HepG2 (cell line): Measurements from ENCODE around the gene RNF168. TPM values are rescaled to one million over a fixed set of nuclear protein-coding genes. Genes with fewer than 3 reads are reported as not detected.
A peak's percentile ranks its signal among the peaks of the same experiment; 100 is the strongest.

Source experiments
- BRD4 ChIP-seq: sonication (generic); formaldehyde crosslinking; IDR thresholded peaks from 2 replicates; pipeline ENCODE4 v1.4.0; 2020; ENCODE audit warnings: missing genetic modification reagents
- CHCHD3 ChIP-seq: sonication (generic); formaldehyde crosslinking; IDR thresholded peaks from 2 replicates; pipeline ENCODE4 v1.8.0; 2022; ENCODE audit warnings: mild to moderate bottlenecking, missing genetic modification reagents, moderate library complexity
- DMAP1 ChIP-seq: IDR thresholded peaks from 2 replicates; pipeline ENCODE4 v1.6.1; 2016
- DR1 ChIP-seq: sonication (generic); formaldehyde crosslinking; IDR thresholded peaks from 2 replicates; pipeline ENCODE4 v1.8.0; 2021; ENCODE audit warnings: mild to moderate bottlenecking, missing genetic modification reagents, inconsistent platforms
- FOXA1 ChIP-seq, 2 experiments: fragments of 450-650 bp in 1 of 2; sonication (generic) in 1 of 2; formaldehyde crosslinking in 1 of 2; IDR thresholded peaks; 2 replicates each; pipeline versions ENCODE4 v1.4.0 to v1.6.1; 2016 to 2020; ENCODE audit warnings: missing genetic modification reagents in 1 of 2
- FOXC1 ChIP-seq: sonication (generic); formaldehyde crosslinking; IDR thresholded peaks from 2 replicates; pipeline ENCODE4 v1.8.0; 2022; ENCODE audit warnings: mild to moderate bottlenecking, missing genetic modification reagents, borderline replicate concordance
- HOXA7 ChIP-seq: sonication (generic); formaldehyde crosslinking; IDR thresholded peaks from 2 replicates; pipeline ENCODE4 v1.8.1; 2022; ENCODE audit warnings: mild to moderate bottlenecking, missing genetic modification reagents, moderate library complexity
- KLF15 ChIP-seq: sonication (generic); formaldehyde crosslinking; IDR thresholded peaks from 2 replicates; pipeline ENCODE4 v1.8.1; 2023; ENCODE audit warnings: borderline replicate concordance, mild to moderate bottlenecking, inconsistent platforms, missing genetic modification reagents, mixed read lengths
- KLF16 ChIP-seq, 2 experiments: sonication (generic) in 1 of 2; formaldehyde crosslinking in 1 of 2; IDR thresholded peaks; 2 replicates each; pipeline versions ENCODE4 v1.6.1 to v1.8.0; 2016 to 2023; ENCODE audit warnings: missing genetic modification reagents in 2 of 2, missing compliant biosample characterization in 1 of 2
- NCOA2 ChIP-seq: sonication (generic); formaldehyde crosslinking; IDR thresholded peaks from 2 replicates; pipeline ENCODE4 v1.8.0; 2022; ENCODE audit warnings: inconsistent platforms
- SKI ChIP-seq: fragments of 450-650 bp; IDR thresholded peaks from one replicate; pipeline ENCODE4 v1.6.1; 2018; ENCODE audit warnings: mild to moderate bottlenecking; ENCODE audit not compliant: partially characterized antibody
- SP140L ChIP-seq: sonication (generic); formaldehyde crosslinking; IDR thresholded peaks from 2 replicates; pipeline ENCODE4 v1.4.0; 2020; ENCODE audit warnings: missing genetic modification reagents, borderline replicate concordance
- TEAD2 ChIP-seq: sonication (generic); formaldehyde crosslinking; IDR thresholded peaks from 2 replicates; pipeline ENCODE4 v1.9.0; 2021; ENCODE audit warnings: missing genetic modification reagents
- XRCC5 ChIP-seq: fragments of 200-400 bp; formaldehyde crosslinking; optimal IDR thresholded peaks from 2 replicates; pipeline ENCODE3; 2017; ENCODE audit warnings: mild to moderate bottlenecking, low read length
- ZBTB7B ChIP-seq: sonication (generic); formaldehyde crosslinking; IDR thresholded peaks from 2 replicates; pipeline ENCODE4 v1.4.0; 2020; ENCODE audit warnings: missing genetic modification reagents
- ZNF329 ChIP-seq: sonication (generic); formaldehyde crosslinking; IDR thresholded peaks from 2 replicates; pipeline ENCODE4 v1.9.0; 2021; ENCODE audit warnings: low read depth, mild to moderate bottlenecking, missing genetic modification reagents
- ZNF546 ChIP-seq: sonication (generic); formaldehyde crosslinking; conservative IDR thresholded peaks from 2 replicates; pipeline ENCODE4 v1.8.1; 2023; ENCODE audit warnings: mild to moderate bottlenecking, missing genetic modification reagents
- ZNF549 ChIP-seq: sonication (generic); formaldehyde crosslinking; IDR thresholded peaks from 2 replicates; pipeline ENCODE4 v1.5.0; 2020; ENCODE audit warnings: missing genetic modification reagents
- ZNF644 ChIP-seq: IDR thresholded peaks from 2 replicates; pipeline ENCODE4 v1.6.1; 2016; ENCODE audit warnings: low read depth
- ZNF773 ChIP-seq: sonication (generic); formaldehyde crosslinking; IDR thresholded peaks from 2 replicates; pipeline ENCODE4 v1.4.0; 2020; ENCODE audit warnings: missing genetic modification reagents, borderline replicate concordance
- ZNF776 ChIP-seq: sonication (generic); formaldehyde crosslinking; IDR thresholded peaks from 2 replicates; pipeline ENCODE4 v1.4.0; 2020; ENCODE audit warnings: mild to moderate bottlenecking, missing genetic modification reagents
- ZSCAN20 ChIP-seq: sonication (generic); formaldehyde crosslinking; IDR thresholded peaks from 2 replicates; pipeline ENCODE4 v1.4.0; 2020; ENCODE audit warnings: missing genetic modification reagents, mild to moderate bottlenecking, borderline replicate concordance
- polyA plus RNA-seq, 8 experiments: library from polyadenylated mRNA; depleted of rRNA in 3 of 8; stranded (reverse) in 7 of 8; unstranded in 1 of 8; fragments of >200 nt; fragmentation: Illumina TruSeq in 4 of 8; extraction: Trizol in 4 of 8; gene quantifications; 2 replicates each; pipeline versions ENCODE4 v1.2.1 to v1.2.3, GENCODE V29; 2011 to 2016; ENCODE audit warnings: low read depth in 4 of 8, missing spikeins in 1 of 8, mixed read lengths in 1 of 8; ENCODE audit not compliant: insufficient read depth in 1 of 8
- total RNA-seq, 5 experiments: library from RNA; depleted of rRNA; stranded (reverse); fragments of >200 nt; fragmentation: Illumina TruSeq; extraction: Trizol; gene quantifications; 2 replicates each; pipeline ENCODE4 v1.2.3, GENCODE V29; 2016; ENCODE audit warnings: low read depth in 1 of 5
- TF ChIP-seq, protein P1 (sequence below): sonication (generic); formaldehyde crosslinking; IDR thresholded peaks from 2 replicates; pipeline ENCODE4 v1.8.0; 2022; ENCODE audit warnings: missing genetic modification reagents, low read depth, mild to moderate bottlenecking, borderline replicate concordance
- TF ChIP-seq, protein P2 (sequence below): IDR thresholded peaks from 2 replicates; pipeline ENCODE4 v1.6.1; 2018; ENCODE audit warnings: missing genetic modification reagents
- TF ChIP-seq, protein P3 (sequence below): sonication (generic); formaldehyde crosslinking; IDR thresholded peaks from 2 replicates; pipeline ENCODE4 v1.4.0; 2020; ENCODE audit warnings: low read depth, mild to moderate bottlenecking, missing genetic modification reagents
- TF ChIP-seq, protein P4 (sequence below): sonication (generic); formaldehyde crosslinking; IDR thresholded peaks from 2 replicates; pipeline ENCODE4 v1.4.0; 2020; ENCODE audit warnings: missing genetic modification reagents

The RNF168 gene
- total and polyA plus RNA-seq, 2 of the 13 experiments (the other 11 are each of a cell fraction or from before 2014, with no cell fraction given): 3.7 to 22.9 TPM

DNA sequence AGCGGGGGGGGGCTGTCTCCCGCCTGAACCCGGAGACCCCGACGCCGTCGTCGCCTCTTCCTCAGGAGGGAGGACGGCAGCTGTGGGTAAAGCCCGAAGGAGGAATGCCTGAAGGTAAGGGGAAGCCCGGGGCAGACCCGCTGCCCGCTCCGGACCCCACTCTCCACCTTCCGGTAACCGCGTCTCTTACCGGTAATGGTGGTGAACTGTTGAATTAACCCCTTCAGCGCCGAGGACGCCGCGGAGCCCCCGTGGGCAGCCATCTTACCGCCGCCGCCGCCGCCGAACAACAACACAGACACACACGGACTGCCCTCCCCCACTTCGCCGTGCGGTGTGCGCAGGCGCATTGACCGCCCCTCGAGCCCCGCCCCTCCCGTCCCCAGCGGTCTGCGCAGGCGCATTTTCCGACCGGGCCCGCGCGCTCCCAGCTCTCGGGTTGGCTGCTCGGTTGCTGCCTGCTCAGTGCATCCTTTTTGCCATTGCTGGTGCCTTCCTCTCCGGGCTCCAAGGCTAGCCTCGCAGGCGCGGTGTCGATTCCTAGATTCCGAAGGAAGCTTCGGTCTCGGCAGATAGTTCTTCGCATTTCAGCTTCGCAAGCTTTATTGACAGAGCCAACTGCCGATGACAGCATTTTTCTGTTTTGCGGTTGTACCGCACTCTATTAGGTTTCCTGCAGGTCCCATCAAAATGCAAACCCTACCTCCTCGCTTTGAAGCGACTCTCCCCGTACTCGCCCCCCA, 71.3 kb downstream of the RNF168 start, which contains the start of gene UBXN7 (continued):
- TF ChIP-seq, protein P1, sequence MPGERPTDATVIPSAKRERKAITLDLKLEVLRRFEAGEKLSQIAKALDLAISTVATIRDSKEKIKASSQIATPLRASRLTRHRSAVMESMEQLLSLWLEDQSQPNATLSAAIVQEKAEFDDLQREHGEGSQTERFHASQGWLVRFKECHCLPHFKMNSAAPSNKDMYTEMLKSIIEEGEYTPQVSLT (CRISPR knock-in tag): 0 out of 2 replicates have a peak, but pooled peaks have one; percentile 33
- TF ChIP-seq, protein P2, sequence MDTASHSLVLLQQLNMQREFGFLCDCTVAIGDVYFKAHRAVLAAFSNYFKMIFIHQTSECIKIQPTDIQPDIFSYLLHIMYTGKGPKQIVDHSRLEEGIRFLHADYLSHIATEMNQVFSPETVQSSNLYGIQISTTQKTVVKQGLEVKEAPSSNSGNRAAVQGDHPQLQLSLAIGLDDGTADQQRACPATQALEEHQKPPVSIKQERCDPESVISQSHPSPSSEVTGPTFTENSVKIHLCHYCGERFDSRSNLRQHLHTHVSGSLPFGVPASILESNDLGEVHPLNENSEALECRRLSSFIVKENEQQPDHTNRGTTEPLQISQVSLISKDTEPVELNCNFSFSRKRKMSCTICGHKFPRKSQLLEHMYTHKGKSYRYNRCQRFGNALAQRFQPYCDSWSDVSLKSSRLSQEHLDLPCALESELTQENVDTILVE (CRISPR knock-in tag): peak; percentile 88
- no peak for TF ChIP-seq FOXA1 (IDR thresholded peaks at IDR 0.05)
- TF ChIP-seq FOXA1 (CRISPR knock-in tag; IDR thresholded peaks at IDR 0.05): peak; percentile 46; the same call in 1 of the 2 replicates
- TF ChIP-seq ZNF546: 0 out of 2 replicates have a peak, but pooled peaks have one; percentile 45
- TF ChIP-seq KLF15 (CRISPR knock-in tag): peak; percentile 29; the same call in 1 of the 2 replicates
- peak; percentile 92 for TF ChIP-seq ZNF549 (CRISPR knock-in tag)
- TF ChIP-seq ZNF329 (CRISPR knock-in tag): peak; percentile 9; the same call in 1 of the 2 replicates
- TF ChIP-seq DMAP1 (CRISPR knock-in tag): peak; percentile 19; the same call in 1 of the 2 replicates
- TF ChIP-seq KLF16 (CRISPR knock-in tag; IDR thresholded peaks at IDR 0.05): peak in 1 of 2 experiments; percentile 51; a peak in 1 of 4 replicates
- TF ChIP-seq XRCC5: peak; percentile 25
- 0 out of 2 replicates have a peak, but pooled peaks have one; percentile 35 for TF ChIP-seq SP140L (CRISPR knock-in tag)
- TF ChIP-seq, protein P3, sequence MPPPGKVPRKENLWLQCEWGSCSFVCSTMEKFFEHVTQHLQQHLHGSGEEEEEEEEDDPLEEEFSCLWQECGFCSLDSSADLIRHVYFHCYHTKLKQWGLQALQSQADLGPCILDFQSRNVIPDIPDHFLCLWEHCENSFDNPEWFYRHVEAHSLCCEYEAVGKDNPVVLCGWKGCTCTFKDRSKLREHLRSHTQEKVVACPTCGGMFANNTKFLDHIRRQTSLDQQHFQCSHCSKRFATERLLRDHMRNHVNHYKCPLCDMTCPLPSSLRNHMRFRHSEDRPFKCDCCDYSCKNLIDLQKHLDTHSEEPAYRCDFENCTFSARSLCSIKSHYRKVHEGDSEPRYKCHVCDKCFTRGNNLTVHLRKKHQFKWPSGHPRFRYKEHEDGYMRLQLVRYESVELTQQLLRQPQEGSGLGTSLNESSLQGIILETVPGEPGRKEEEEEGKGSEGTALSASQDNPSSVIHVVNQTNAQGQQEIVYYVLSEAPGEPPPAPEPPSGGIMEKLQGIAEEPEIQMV (CRISPR knock-in tag): peak; percentile 25; the same call in 1 of the 2 replicates
- no peak for TF ChIP-seq TEAD2 (CRISPR knock-in tag)
- no peak for TF ChIP-seq HOXA7 (CRISPR knock-in tag)
- TF ChIP-seq BRD4 (CRISPR knock-in tag): 0 out of 2 replicates have a peak, but pooled peaks have one; percentile 53
- TF ChIP-seq ZNF773 (CRISPR knock-in tag): 0 out of 2 replicates have a peak, but pooled peaks have one; percentile 32
- 0 out of 2 replicates have a peak, but pooled peaks have one; percentile 56 for TF ChIP-seq DR1 (CRISPR knock-in tag)
- TF ChIP-seq ZNF776 (CRISPR knock-in tag): peak; percentile 49; the same call in 1 of the 2 replicates
- TF ChIP-seq ZNF644: no peak
- TF ChIP-seq, protein P4, sequence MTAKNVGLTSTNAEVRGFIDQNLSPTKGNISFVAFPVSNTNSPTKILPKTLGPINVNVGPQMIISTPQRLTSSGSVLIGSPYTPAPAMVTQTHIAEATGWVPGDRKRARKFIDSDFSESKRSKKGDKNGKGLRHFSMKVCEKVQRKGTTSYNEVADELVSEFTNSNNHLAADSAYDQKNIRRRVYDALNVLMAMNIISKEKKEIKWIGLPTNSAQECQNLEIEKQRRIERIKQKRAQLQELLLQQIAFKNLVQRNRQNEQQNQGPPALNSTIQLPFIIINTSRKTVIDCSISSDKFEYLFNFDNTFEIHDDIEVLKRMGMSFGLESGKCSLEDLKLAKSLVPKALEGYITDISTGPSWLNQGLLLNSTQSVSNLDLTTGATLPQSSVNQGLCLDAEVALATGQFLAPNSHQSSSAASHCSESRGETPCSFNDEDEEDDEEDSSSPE (CRISPR knock-in tag): peak; percentile 73
- TF ChIP-seq SKI: peak; percentile 50
- TF ChIP-seq NCOA2: no peak
- peak; percentile 78 for TF ChIP-seq ZBTB7B (CRISPR knock-in tag)
- 0 out of 2 replicates have a peak, but pooled peaks have one; percentile 39 for TF ChIP-seq FOXC1
- no peak for TF ChIP-seq CHCHD3 (CRISPR knock-in tag)
- no peak for TF ChIP-seq ZSCAN20 (CRISPR knock-in tag)
